ENCODE data around the gene PMPCA.
"Not testable (repeated sequence)": the region's sequence is repeated elsewhere in the genome, so short reads cannot be mapped to it uniquely, and the experiment has no call there.

PMPCA gene

DNA sequence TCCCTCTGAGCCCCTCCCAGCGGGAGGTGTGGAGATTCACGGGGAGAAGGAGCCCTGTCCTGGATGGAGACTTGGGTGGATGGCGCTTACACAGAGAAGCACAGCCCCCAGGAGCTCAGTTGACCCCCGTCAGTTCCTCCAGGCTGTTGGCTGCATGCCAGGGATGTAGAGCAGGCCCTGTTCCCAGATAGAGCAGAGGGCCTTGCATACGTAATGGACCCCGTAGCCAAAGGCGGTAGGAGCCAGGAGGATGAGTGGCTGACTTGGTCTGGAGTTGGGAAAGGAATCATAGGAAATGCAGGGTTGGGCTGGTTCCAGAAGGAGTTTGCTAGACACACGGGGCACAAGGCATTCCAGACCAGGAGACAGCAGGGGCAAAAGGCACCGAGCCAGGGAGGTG, 2.5 kb downstream of the PMPCA start:
- no peak for DNase-seq (ENCODE audit: low read depth)

DNA sequence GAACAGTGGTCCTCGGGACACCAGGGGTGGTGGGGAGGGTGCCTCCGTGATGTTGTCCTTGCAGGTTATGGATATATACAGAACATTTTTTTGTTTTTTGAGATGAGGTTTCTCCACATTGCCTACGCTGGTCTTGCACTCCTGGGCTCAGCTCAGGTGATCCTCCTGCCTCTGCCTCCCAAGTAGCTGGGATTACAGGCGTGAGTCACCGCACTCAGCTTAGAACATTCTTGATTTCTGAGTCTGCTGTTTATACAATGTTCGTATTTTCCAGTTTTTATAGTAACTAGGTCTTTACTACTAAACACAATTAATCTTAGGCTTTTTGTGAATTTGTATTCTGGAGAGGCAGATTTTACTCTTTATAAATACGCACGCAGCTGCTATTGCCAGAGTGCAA, 6.0 kb downstream of the PMPCA start:
- DNase-seq (ENCODE audit: low read depth) = no peak

DNA sequence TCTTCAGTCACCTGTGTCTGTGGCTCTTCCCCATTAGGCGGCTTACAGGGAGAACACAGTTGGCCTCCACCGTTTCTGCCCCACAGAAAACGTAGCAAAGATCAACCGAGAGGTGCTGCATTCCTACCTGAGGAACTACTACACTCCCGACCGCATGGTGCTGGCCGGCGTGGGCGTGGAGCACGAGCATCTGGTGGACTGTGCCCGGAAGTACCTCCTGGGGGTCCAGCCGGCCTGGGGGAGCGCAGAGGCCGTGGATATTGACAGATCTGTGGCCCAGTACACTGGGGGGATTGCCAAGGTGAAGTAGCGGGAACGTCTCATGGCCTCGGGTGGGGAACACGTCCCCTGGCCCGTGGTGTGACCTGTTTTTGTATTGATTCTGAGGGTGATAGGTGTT, 6.5 kb downstream of the PMPCA start:
- DNase-seq (ENCODE audit: low read depth) = no peak

DNA sequence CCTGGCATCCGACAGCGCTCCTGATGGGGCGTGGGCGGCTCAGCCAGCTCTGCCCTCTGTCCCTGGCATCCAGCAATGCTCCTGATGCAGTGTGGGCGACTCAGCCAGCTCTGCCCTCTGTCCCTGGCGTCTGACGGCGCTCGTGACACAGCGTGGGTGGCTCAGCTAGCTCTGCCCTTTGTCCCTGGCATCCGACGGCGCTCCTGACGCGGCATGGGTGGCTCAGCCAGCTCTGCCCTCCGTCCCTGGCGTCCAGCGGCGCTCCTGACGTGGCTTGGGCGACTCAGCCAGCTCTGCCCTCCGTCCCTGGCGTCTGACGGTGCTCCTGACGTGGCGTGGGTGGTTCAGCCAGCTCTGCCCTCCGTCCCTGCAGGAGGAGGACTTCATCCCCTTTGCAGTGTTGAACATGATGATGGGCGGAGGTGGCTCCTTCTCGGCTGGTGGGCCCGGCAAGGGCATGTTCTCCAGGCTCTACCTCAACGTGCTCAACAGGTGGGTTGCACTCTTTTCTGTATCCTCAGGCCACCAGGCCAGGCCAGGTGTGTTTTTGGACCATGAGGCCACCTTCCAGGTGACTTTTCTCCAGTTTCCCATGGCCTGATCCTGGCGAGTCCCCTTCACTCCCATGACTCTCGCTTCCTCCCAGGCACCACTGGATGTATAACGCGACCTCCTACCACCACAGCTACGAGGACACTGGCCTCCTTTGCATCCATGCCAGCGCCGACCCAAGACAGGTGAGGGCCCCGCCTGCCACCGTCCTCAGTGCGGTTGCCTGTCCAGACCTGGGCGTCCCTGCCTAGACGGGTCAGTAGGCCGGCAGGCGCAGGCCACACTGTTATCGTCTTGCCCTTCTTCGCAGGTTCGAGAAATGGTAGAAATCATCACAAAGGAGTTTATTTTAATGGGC, 8.0 kb downstream of the PMPCA start:
- no peak for DNase-seq (ENCODE audit: low read depth)

DNA sequence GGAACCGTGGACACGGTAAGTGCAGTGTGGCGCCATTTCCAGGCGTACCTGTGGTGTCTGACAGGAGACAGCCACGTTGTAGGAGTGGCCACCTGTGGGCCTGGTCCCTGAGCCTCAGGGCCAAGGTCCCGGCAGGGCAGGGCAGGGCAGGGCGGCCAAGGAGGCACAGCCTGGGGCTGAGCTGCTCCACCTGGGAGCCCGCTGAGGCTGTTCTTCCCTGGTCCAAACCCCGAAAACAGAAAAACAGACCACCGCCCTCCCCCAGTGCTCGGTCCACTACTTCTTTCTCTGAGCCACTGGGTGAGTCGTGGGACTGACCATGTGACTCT, 8.6 kb downstream of the PMPCA start:
- DNase-seq (ENCODE audit: low read depth) = no peak

DNA sequence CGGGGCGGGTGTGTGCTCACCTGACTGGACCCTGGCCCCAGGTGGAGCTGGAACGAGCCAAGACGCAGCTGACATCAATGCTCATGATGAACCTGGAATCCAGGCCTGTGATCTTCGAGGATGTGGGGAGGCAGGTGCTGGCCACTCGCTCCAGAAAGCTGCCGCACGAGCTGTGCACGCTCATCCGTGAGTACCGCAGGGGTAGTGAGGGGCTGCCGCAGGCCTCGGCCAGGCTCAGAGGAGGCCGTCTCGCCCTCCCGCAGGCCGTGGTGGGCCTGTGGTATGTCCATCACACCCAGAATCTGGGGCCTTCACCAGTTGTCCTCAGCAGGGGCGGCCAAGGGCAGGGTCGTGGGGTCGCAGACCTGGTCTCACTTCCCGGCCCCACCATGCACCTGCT, 11.3 kb downstream of the PMPCA start:
- no peak for DNase-seq (ENCODE audit: low read depth)

DNA sequence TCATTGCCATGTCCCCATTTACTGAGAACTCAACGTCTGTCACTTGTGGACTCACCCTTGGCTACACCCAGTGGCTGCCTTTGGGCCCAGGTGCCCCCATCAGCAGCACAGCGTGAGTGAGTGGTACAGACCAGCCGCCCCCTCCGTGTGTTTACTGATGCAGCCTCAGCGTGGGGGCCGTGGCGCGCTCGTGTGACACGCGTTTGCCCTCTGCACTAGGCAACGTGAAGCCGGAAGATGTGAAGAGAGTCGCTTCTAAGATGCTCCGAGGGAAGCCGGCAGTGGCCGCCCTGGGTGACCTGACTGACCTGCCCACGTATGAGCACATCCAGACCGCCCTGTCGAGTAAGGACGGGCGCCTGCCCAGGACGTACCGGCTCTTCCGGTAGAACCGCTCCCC, 12.4 kb downstream of the PMPCA start:
- DNase-seq (ENCODE audit: low read depth) = no peak

DNA sequence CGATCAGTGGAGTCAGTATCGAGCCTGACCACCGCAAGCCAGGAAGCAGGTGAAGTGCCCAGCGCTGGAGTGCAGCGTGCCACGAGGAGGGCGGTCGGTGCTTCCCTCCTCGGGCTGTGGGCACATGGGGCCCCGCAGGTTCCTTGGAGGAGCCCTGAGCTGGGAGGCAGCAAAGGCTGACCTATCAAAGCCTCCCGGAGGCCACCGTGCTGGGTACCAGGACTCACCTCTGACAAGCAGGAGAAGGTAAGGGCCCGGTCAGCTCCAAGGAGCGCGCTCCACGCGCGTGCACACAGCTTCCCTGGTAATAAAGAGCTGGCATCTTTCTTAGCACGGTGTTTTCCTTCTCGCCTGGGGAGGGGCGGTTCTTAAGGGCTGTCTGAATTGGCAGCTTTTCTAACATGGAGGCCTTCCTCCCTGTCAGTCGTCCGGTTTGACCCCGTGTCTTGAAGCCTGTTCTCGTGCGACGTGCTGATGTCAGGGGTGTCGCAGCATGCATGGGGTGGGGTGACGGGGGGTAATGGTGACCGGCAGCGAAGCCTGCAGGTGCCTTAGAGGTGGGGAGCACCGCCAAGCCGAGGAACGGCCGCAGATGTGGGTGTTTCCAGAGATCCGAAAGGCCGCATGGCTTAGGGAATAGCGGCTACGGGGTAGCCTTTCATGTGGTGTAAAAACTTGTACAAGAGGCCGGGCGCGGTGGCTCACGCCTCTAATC, 13.1 kb downstream of the PMPCA start:
- DNase-seq (ENCODE audit: low read depth) = no peak

DNA sequence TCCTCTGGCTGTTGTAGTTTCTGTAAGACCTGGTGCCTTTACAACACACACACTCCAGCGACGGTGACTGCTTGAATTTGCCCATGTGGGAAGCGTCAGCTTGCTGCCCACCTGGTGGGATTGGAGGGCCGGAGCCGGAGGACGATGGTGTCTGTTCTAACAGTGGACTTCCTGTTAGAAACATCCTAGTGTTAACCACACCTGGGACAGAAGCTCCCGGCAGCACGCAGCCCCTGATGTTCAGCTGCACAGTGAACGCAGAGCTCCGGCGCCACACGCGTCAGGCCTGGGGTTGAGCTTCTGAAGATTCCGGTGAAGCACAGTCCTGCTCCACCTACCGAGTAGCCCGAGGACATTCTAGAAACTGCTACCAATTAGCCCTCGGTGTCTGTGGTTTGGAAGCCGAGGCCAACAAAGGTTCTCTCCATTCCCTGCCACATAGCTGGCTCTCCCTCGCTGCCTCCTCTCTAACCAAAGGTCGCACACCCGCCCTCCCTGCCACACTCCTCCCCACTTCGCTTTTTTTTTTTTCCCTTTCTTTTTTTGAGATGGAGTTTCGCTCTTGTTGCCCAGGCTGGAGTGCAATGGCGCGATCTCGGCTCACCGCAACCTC, 14.4 kb downstream of the PMPCA start:
- no peak for DNase-seq (ENCODE audit: low read depth)

DNA sequence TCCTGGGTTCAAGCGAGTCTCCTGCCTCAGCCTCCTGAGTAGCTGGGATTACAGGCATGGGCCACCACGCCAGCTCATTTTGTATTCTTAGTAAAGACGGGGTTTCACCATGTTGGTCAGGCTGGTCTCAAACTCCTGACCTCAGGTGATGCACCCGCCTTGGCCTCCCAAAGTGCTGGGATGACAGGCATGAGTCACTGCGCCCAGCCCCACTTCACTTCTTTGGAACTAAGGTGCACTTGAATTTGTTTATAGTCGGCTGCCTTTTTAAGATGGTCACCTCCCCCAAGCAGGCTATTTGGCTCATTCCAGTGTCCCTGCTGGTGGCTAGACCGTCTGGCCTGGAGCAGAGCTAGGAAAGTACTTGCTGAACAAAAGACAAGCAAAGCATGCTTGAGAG, 14.9 kb downstream of the PMPCA start:
- not testable (repeated sequence) for DNase-seq (ENCODE audit: low read depth)

DNA sequence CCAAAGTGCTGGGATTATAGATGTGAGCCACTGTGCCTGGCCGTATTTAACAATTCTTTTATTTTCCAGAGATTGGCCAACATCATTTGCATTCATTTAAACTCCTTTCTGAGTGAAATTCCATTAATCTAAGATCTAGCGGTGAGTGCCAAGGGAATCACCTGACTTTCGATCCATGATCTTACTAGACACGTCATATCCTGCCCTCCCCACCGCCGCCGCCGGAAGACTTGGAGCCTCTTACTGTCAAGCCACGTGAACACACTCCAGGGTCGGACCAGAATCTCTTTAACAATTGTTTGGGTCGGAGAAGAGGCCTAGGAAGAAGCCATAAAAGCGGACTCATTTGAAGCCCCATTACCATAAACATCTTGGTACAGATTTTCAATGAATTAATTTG, 16.3 kb downstream of the PMPCA start:
- no peak for DNase-seq (ENCODE audit: low read depth)

DNA sequence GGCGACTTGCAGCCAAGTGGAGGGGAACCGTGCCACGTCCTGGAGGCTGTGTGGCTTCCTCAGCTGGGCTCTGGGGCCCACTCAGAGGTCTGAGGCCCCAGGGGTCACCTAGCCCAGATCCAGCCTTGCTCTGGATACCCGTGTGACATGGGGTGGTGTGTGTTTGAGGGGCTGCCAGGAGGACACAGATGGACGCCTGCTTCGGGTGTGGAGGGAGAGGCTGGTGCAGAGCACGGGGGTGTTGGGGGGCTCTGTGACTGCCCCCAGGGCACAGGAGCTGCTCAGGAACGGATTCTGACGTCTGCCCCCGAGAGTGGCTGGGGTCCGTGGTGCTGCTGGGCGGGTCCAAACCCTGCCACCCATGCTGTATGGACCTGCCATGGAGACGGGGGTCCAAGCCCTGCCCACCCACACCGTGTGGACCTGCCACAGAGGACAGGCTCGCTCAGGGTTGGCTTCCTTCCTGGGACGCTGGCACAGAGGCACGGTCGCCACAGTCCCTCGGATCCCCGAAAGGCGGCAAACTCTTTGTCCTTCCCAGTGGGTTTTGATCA, 18.7 kb downstream of the PMPCA start:
- no peak for DNase-seq (ENCODE audit: low read depth)

DNA sequence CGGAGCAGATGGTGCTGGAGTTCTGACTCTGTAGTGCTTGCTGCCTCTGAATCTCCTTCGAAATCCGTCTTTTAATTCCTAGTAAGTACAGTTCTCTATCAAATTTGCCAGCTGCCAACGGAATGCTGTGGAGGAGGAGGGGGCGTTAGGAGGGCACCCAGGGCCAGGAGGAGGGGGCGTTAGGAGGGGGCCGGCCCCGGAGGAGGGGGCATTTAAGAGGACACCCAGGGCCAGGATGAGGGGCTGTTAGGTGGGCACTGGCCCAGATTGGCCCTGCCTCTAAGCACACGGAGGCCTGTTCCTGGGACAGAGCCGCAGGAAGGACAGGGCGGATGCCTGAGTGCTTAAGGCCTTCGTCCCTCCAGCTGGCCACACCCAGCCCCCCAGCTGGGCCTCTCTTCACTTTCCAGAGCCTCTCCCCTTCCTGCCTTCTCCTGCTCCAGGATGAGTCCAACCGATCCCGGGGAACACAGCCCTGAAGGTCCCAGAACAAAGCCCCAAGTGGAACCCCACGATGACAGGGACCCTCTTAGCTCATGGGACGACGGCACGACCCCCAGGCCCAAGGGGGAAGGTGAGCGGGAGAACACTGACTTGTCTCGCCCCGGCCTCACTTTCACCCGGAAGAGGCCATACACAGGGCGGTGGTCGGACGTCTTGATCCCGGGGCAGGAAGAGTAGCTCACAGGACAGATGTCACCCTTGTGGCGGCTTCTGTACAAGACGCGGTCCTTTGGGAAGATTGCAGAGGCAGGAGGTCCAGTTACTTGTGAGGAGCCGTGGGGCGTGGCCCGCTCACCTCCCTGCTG, 19.4 kb downstream of the PMPCA start:
- DNase-seq (ENCODE audit: low read depth) = no peak

DNA sequence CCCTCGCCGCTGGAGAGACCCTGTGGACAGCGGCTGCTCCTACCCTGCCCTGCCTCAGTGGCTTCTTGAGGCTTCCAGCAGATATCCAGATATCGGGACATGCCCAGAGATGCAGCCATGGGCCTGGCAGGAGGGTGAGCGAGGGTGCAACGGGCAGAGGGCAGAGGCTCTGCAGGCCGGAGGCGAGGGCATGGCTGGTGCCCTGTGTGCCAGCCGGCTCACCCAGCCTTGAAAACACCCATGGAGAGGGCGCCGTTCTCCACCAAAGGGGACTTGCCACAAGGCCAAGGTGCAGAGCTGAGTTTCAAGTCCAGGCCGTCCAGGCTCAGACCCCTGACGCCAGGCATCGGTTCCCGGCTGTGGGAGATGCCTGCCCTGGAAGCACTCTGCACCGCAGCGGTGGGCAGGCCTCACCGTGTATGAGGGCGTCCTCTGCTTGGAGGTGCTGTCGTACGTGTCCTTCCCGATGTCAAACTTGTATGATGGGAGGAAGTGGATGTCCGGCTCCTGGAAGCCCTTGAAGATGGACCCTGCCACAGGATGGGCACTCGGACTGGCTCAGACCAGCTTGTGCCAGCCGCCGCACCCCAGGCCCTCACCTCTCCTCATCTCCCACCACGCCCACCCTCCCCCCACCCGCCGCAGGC, 20.3 kb downstream of the PMPCA start:
- DNase-seq (ENCODE audit: low read depth) = no peak

DNA sequence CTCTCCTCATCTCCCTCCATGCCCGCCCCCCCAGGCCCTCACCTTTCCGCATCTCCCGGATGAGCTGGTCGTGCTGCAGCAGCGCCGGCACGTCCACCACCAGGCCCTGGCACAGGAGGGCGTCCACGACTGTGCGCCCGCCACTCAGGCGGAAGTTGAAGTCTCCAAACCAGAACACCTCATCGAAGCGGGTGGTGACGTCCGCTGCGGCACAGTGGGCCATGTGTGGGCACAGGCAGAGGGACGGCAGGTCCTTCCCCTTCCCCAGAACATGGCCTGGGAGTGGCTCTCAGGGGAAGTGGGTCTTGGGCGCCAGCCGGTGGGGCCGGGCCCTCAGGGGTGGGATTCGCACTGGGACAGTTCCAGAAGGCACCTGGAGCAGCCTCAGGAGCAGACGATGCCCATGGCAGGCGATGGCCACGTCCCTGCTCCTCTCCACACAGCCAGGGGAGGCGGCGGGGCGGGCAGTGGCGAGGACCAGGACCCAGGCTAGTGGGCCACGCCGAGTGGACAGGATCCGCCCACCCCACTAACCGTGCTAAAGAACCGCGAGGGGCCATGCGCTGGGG, 21.4 kb downstream of the PMPCA start:
- DNase-seq (ENCODE audit: low read depth) = no peak

DNA sequence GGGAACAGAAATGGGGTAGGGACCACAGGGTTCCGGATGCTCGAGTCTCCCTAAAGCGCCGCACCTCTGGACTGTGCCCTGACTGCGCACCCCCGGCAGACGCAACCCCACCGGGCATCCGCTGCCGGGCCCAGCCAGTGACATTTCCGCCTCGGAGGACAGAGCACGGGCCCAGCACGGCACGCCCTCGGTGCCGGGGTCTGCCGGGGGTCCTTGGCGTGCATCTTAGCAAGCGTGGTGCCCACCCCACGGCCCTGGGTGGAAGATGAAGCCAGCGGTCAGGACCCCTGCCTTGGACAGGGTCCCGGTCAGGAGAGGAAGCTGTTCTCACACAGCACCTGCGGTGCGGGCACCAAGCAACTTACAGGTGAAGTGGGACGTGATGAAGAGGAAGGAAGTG, 22.1 kb downstream of the PMPCA start:
- DNase-seq (ENCODE audit: low read depth) = no peak

DNA sequence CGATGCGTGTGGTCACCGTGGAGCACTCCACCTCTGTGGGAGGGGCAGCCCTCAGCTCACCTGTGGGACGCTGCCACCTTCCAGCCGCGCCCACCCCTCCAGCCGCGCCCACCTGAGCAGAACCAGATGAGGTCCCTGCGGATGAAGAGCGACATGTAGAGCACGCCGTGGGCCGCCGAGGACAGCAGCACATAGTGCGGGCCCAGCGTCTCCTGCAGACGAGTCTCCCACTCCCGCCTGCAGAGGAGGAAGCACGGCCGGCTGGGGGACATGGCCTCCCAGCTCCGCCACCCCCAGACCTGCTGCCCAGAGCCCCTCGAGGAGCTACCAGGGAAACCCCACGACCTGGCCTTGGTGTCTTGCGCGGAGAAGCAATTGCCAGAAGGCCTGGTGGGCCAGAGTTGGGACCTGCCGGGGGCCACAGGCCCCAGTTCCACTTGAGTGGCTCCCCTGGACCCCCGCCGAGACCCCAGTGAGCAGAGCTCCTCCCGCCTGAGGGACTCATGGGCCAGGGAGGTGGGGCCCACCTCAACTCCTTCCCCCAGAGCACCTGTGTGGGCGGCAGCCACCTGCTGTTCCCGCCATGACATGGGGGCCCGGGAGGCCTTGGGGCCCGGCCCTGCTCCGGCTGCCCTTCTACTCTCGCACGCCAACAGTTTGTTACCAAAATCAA, 22.7 kb downstream of the PMPCA start:
- no peak for DNase-seq (ENCODE audit: low read depth)

DNA sequence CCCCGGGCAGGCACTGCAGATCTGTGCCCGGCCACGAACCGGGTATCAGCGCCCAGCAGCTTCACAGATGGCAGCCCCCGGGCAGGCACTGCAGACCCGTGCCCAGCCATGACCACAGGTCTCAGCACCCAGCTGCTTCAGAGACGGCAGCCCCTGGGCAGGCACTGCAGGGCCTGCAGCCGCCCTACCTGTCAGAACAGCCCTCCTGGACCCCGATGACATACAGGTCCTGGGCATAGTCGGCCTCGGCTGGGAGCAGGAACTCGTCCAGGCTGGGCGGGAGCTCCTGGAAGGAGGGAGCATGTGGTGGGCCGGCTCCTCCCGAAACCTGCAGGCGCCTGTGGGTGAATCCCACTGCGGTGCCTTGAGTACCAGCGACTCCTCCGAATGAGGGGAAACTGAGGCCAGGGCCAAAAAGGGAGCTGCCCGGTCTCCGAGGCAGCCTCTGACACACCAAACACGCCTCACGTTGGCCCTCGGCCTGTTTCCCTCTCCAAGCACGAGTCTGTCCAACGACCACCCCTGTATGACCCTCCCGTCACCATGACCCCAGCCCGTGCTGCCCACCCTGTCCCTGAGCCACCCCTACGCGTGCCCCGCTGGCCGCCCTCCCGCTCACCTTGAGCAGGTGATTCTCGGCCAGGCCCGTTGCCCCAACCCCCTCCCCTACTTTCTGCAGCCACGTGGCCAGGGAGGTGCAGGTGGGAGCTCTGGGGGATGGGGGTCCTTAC, 23.6 kb downstream of the PMPCA start:
- no peak for DNase-seq (ENCODE audit: low read depth)

DNA sequence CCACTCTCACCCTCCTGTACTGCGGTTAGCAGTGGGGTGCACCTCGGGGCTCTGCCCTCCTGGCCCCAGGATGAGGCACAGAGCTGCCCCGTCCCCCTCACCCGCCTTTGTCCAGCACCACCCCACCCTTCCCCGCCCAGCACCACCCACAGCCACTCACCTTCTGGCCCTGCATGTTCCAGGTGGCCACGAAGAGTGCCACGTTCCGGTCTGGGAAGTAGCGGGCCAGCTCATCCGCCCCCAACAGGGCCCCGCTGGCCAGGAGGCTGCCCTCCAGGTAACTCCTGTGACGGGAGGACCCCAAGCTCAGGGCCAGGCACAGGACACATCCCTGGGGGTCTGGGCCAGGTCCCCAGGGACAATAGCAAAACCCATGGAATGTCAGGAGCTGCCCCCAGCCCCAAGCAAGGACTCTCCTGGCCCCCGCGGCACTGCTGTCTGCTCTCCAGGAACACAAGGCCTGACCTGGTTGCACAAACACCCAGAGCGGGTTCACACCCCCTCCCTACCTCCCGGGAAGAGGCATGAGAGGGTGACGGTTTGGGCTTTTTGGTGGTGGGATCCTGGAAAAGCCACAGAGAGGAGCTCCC, 24.2 kb downstream of the PMPCA start:
- no peak for DNase-seq (ENCODE audit: low read depth)

All from CMK (cell line).